Measurements from ENCODE around the gene NXPE3.

The NXPE3 gene

DNA sequence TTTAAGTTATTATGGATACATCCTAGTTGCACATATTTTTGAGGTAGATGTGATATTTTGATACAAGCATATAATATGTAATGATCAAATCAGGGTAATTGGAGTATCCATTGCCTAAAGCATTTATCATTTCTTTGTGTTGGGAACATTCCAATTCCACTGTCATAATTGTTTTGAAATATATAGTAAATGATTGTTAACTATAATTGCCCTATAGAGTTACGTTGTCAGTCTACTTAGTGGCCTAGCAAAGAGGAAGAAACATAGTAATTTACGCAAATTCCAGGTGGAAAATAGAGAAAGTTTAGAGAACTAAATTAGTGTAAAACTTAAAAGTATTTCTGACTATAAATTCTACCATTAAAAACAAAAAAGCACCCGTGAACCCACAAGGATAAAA is 24.9 kb downstream of the NXPE3 start:
- no peak for TF ChIP-seq CTCF (IDR thresholded peaks at IDR 0.05; ENCODE audit: control insufficient read depth, insufficient read depth, low read depth, low read length, missing control alignments)
- no peak overlapping the region for H3K4me3 ChIP-seq (ENCODE audit: control insufficient read depth, low read depth, low read length)
- no peak for DNase-seq (ENCODE audit: low read depth)

- no peak overlapping the region for H3K4me3 ChIP-seq (ENCODE audit: control insufficient read depth, low read depth, low read length)
- TF ChIP-seq CTCF (IDR thresholded peaks at IDR 0.05; ENCODE audit: control insufficient read depth, insufficient read depth, low read depth, low read length, missing control alignments): no peak
- no peak for DNase-seq (ENCODE audit: low read depth)
Measured at GRCh38 chr3:101806491-101806890, 27.5 kb downstream of the NXPE3 start.

DNA sequence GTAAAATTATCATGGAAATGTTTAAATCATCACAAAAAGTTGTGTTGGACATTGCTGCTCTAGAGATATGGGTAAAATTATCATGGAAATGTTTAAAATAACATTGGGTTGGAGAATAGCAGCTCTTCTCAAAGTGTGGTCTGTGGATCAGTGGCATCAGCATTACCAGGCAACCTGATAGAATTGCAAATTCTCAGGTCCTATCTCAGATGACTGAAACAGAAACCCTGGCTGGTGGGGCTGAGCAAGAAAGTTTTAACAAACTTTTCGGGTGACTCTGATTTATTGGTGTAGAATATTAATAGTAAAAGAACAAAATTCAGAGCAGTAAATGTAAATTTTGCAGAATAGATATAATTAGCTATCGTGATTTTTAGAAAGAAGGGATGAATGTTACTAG is 28.9 kb downstream of the NXPE3 start:
- no peak for DNase-seq (ENCODE audit: low read depth)
- no peak overlapping the region for H3K4me3 ChIP-seq (ENCODE audit: control insufficient read depth, low read depth, low read length)
- TF ChIP-seq CTCF (IDR thresholded peaks at IDR 0.05; ENCODE audit: control insufficient read depth, insufficient read depth, low read depth, low read length, missing control alignments): no peak

GRCh38 chr3:101809178-101810021 is 30.4 kb downstream of the NXPE3 start:
- peak; percentile 57 for TF ChIP-seq CTCF (IDR thresholded peaks at IDR 0.05; ENCODE audit: control insufficient read depth, insufficient read depth, low read depth, low read length, missing control alignments)
- H3K4me3 ChIP-seq (ENCODE audit: control insufficient read depth, low read depth, low read length): no peak overlapping the region
- DNase-seq (ENCODE audit: low read depth): no peak

- TF ChIP-seq CTCF (IDR thresholded peaks at IDR 0.05; ENCODE audit: control insufficient read depth, insufficient read depth, low read depth, low read length, missing control alignments): no peak
- DNase-seq (ENCODE audit: low read depth): no peak
Measured at GRCh38 chr3:101810022-101810418, 31.0 kb downstream of the NXPE3 start.

DNA sequence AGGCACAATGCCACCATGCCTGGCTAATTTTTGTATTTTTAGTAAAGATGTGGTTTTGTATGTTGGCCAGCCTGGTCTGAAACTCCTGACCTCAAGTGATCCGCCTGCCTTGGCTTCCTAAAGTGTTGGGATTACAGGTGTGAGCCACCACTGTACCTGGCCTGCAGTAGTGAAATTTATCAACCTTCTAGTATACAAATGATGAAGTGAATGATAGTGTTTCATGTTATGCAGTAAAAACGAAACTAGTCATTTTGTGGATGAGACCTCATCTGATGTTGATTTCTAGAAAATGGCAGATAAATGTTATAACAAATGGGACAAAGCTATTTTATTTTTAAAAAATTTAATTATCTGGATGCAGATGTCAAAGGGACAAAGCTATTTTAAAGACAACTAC is 32.9 kb downstream of the NXPE3 start:
- no peak for TF ChIP-seq CTCF (IDR thresholded peaks at IDR 0.05; ENCODE audit: control insufficient read depth, insufficient read depth, low read depth, low read length, missing control alignments)
- DNase-seq (ENCODE audit: low read depth): no peak
- no peak overlapping the region for H3K4me3 ChIP-seq (ENCODE audit: control insufficient read depth, low read depth, low read length)

More at GRCh38 chr3:101810022-101810418, 31.0 kb downstream of the NXPE3 start:
- no peak overlapping the region for H3K4me3 ChIP-seq (ENCODE audit: control insufficient read depth, low read depth, low read length)
